Prostate gland (tissue), 2 donors: ENCODE measurements around the gene FXYD6. TPM values are rescaled to one million over a fixed set of nuclear protein-coding genes. Genes with fewer than 3 reads are reported as not detected.

Source experiments
- DNase-seq: peaks from one replicate; pipeline ENCODE4 v3.0.0-alpha.2; 2019; ENCODE audit warnings: low spot score
- H3K27ac ChIP-seq, 2 donors: fragments of 200-600 bp; sonication (generic); 2 replicates each; pipeline ENCODE4 v1.5.1; 2017 to 2019
- H3K27me3 ChIP-seq: fragments of 200-600 bp; sonication (generic); replicated peaks from 2 replicates; pipeline ENCODE4 v1.5.1; 2019; ENCODE audit not compliant: insufficient read depth
- H3K36me3 ChIP-seq, 2 donors: fragments of 200-600 bp; sonication (generic); 1 replicate in 1 of 2; 2 replicates in 1 of 2; pipeline versions ENCODE4 v1.5.1 to v1.8.1; 2017 to 2019
- H3K4me1 ChIP-seq: fragments of 200-600 bp; sonication (generic); replicated peaks from 2 replicates; pipeline ENCODE4 v1.5.1; 2019
- H3K4me3 ChIP-seq, 2 donors: fragments of 200-600 bp; sonication (generic); 2 replicates each; pipeline ENCODE4 v1.5.1; 2017 to 2019
- H3K9me3 ChIP-seq: fragments of 200-600 bp; sonication (generic); 2 replicates; pipeline ENCODE4 v1.5.1; 2017
- CTCF ChIP-seq, 4 experiments: fragments of 200-600 bp in 2 of 4; fragments of 450-650 bp in 2 of 4; sonication (generic) in 2 of 4; IDR thresholded peaks; 1 replicate in 3 of 4; 2 replicates in 1 of 4; pipeline ENCODE4 v1.5.1; 2016 to 2019; ENCODE audit warnings: antibody characterized with exemption in 4 of 4, mild to moderate bottlenecking in 2 of 4, moderate library complexity in 2 of 4
- POLR2A ChIP-seq: fragments of 450-650 bp; IDR thresholded peaks from one replicate; pipeline ENCODE4 v1.6.1; 2016; ENCODE audit warnings: antibody characterized with exemption, mild to moderate bottlenecking
- POLR2AphosphoS5 ChIP-seq: sonication (generic); formaldehyde crosslinking; IDR thresholded peaks from one replicate; pipeline ENCODE4 v1.6.1; 2017; ENCODE audit warnings: antibody characterized with exemption
- WGBS: methylation state at CpG from one replicate; pipeline ENCODE4 v1.1.5; 2018; 5-methylcytosine and 5-hydroxymethylcytosine counted together
- intact Hi-C: fragments of 100-400 bp; cut with DNase I; formaldehyde crosslinking; loops from one replicate; pipeline ENCODE4 v1.14.2; 2022
- total RNA-seq, 2 donors: library from RNA; depleted of rRNA; stranded (reverse); fragments of >200 nt; gene quantifications; one replicate each; pipeline ENCODE4 v1.1.0, GENCODE V29; 2016

Gene FXYD6
- total RNA-seq, 2 donors from 2014 or later = 29.6 to 366 TPM

- 85% methylated on average over 14 of the region's 14 CpGs for WGBS
- no peak overlapping the region for H3K4me3 ChIP-seq
- no peaks in the 10 kb centered on the region for H3K36me3 ChIP-seq
- H3K27me3 ChIP-seq = no peaks in the 10 kb centered on the region
- no peaks in the 10 kb centered on the region for H3K4me1 ChIP-seq
- no peak for DNase-seq
- TF ChIP-seq CTCF (IDR thresholded peaks at IDR 0.05) (no peak), POLR2AphosphoS5 (no peak), POLR2A (no peak)
- no peak overlapping the region for H3K27ac ChIP-seq
- intact Hi-C loops = no loop called here
- no peaks in the 10 kb centered on the region for H3K9me3 ChIP-seq
These were observed 46.4 kb downstream of the FXYD6 start for GRCh38 chr11:117830072-117830471.

DNA sequence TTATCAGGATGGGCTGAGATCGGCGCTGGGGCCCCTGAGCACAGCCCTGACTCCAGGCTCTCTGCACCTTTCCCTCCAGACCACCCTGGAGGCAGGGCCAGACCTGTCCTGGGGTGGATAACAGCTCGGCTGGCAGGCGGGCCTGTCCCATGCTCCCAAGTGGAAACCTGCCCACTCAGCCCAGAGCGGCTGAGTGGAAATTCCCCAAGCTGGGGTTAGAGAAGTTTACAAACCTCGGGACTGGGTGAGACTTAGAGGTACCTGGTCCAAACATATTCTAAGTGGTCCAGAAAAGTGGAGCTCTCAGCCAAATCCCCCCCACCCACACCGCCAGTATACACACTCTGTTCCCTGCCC, 47.1 kb downstream of the FXYD6 start:
- Histone ChIP-seq H3K27me3 (no peaks in the 10 kb centered on the region), H3K27ac (peak overlapping the region; percentile 29 to 56), H3K4me3 (no peak overlapping the region), H3K36me3 (no peaks in the 10 kb centered on the region), H3K4me1 (no peaks in the 10 kb centered on the region), H3K9me3 (no peaks in the 10 kb centered on the region)
- WGBS = 20% methylated on average over 7 of the region's 7 CpGs
- intact Hi-C loops = no loop called here
- DNase-seq = no peak
- TF ChIP-seq POLR2AphosphoS5 = no peak
- no peak for TF ChIP-seq POLR2A
- no peak for TF ChIP-seq CTCF (IDR thresholded peaks at IDR 0.05)

DNA sequence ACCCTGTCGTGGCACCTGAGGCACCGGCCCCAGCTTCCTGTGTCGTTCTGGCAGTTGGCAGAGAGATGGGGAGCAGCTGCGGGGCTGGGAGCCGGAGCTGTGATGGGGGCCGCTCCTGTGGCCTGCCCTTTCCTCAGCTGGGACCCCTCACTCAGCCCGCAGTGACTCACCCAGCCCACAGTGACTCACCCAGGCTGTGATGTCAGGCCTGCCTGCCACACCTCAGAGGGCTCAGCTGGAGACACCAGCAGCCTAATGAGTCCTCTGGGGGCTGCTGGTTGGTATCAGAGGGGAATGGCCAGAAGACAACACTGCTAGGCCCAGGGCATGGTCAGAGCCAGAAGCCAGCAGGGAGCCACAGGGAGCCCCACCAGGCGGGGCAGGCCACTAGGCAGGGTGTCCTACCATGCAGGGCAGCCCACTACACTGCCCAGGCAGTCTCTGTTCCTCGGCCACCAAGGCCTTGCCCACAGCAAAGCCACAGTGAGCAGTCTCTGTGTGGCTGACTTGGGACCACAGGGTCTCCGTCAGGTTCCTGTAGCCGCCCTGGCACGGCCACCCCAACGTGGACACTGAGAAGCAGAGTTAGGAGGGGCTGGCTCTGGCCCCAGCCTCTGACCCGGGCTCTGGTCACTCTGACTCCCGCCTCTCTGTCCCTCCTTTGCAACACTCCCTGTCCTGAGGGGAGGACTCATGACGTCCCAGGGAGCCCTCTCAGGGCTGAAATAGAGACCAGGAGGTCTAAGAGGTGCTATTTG, 47.7 kb downstream of the FXYD6 start:
- intact Hi-C loops = no loop called here
- 62% methylated on average over 16 of the region's 16 CpGs for WGBS
- DNase-seq = no peak
- Histone ChIP-seq H3K27me3 (no peaks in the 10 kb centered on the region), H3K4me1 (no peaks in the 10 kb centered on the region), H3K36me3 (no peaks in the 10 kb centered on the region), H3K4me3 (no peak overlapping the region), H3K27ac (peak overlapping the region; percentile 29 to 56), H3K9me3 (no peaks in the 10 kb centered on the region)
- no peak for TF ChIP-seq CTCF (IDR thresholded peaks at IDR 0.05)
- peak; percentile 20 for TF ChIP-seq POLR2A

DNA sequence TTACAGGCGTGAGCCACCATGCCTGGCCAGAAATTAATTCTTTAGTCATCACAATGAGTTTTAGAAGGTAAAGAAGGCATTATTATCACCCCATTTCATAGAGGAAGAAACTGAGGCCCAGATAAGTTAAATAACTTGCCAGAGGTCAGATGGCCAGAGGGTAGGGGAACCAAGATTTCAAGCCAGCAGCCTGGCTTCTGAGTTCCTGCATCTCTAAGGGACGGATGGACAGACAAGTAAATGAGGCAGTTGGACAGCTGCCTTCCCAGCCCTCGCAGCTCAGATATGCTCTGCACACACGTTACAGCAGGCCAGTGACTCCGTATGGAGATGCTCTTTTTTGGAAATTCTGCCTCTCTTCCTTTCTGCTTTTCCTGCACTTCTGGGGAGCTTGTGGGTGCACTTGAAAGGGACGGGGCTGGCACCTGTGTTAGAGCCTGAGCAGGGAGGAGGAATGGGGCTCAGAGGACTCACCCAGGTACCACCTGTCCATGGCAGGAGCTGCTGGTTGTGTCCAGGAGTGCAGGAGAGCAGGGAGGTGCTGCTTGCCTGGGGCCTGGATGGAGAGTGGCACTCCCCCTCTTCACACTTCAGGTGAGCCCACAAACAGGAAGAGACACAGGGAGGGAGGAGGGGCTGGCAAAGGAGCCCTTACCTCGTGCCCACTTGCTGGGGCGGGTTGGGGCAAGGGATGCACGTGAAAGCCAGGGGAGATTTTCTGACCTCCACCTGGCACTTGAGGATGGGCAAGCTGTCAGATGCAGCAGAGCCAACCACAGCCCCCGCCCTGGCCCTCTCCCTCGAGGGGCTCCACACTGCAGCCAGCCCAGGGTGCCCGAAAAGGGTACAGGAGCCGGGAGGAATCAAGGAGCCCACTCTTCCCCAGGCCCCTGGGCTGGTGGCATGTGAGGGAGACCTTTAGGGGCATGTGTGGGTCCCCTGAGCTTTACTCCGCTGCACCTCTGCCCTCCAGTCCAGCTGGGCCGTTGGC, 48.6 kb downstream of the FXYD6 start:
- Histone ChIP-seq H3K36me3 (no peaks in the 10 kb centered on the region), H3K27ac (peak overlapping the region; percentile 29 to 56), H3K27me3 (no peaks in the 10 kb centered on the region), H3K9me3 (no peaks in the 10 kb centered on the region), H3K4me1 (no peaks in the 10 kb centered on the region), H3K4me3 (no peak overlapping the region)
- no peak for DNase-seq
- WGBS = 66% methylated on average over 15 of the region's 15 CpGs
- TF ChIP-seq POLR2AphosphoS5 = no peak
- TF ChIP-seq POLR2A = no peak
- no peak for TF ChIP-seq CTCF (IDR thresholded peaks at IDR 0.05)
- intact Hi-C loops = no loop called here
